CD4-positive, alpha-beta T cell (primary cell): ENCODE results near the gene CFAP54. TPM values are rescaled to one million over a fixed set of nuclear protein-coding genes. Genes with fewer than 3 reads are reported as not detected.
A peak's percentile ranks its signal among the peaks of the same experiment; 100 is the strongest.

Source experiments
- ATAC-seq: fragments of 200-7000 bp; cut with Tn5 transposase; one replicate; pipeline ENCODE4 v1.10.0; 2022; ENCODE audit warnings: mild to moderate bottlenecking; ENCODE audit not compliant: poor library complexity
- CTCF ChIA-PET: fragments of 350-600 bp; sonication (Branson Sonifier 250); formaldehyde crosslinking; loops from one replicate; lab custom pipeline; 2021; ENCODE audit warnings: antibody characterized with exemption, inconsistent platforms; lab: Charles Lee
- POLR2A ChIA-PET: fragments of 350-600 bp; sonication (Branson Sonifier 250); formaldehyde crosslinking; loops from one replicate; lab custom pipeline; 2021; ENCODE audit warnings: antibody characterized with exemption, inconsistent platforms; lab: Charles Lee
- DNase-seq, 14 experiments: peaks; one replicate each; pipeline ENCODE4 v3.0.0-alpha.2; 2013 to 2020; ENCODE audit warnings: mixed read lengths in 2 of 14
- H3K27ac ChIP-seq, 2 donors: one replicate each; pipeline versions ENCODE4 v1.5.1 to v1.7.0; 2013; ENCODE audit warnings: low read length in 2 of 2, low read depth in 1 of 2, mild to moderate bottlenecking in 1 of 2
- H3K27me3 ChIP-seq, 2 experiments: 1 replicate in 1 of 2; 2 replicates in 1 of 2; pipeline versions ENCODE4 v1.6.1 to v1.7.0; 2013; ENCODE audit warnings: low read length in 2 of 2, control low read depth in 1 of 2, mild to moderate bottlenecking in 1 of 2, moderate library complexity in 1 of 2; ENCODE audit not compliant: insufficient read depth in 2 of 2, control insufficient read depth in 1 of 2
- H3K36me3 ChIP-seq: one replicate; pipeline ENCODE4 v1.6.1; 2013; ENCODE audit warnings: low read length, control low read depth; ENCODE audit not compliant: insufficient read depth
- H3K4me1 ChIP-seq: one replicate; pipeline ENCODE4 v1.6.1; 2013; ENCODE audit warnings: low read length, control low read depth; ENCODE audit not compliant: insufficient read depth
- H3K4me3 ChIP-seq: one replicate; pipeline ENCODE4 v1.5.1; 2013; ENCODE audit warnings: mild to moderate bottlenecking, low read length, moderate library complexity
- H3K9me3 ChIP-seq, 2 experiments: 1 replicate in 1 of 2; 2 replicates in 1 of 2; pipeline versions ENCODE4 v1.6.1 to v1.7.0; 2013; ENCODE audit warnings: low read length in 2 of 2, mild to moderate bottlenecking in 2 of 2, control low read depth in 1 of 2, moderate library complexity in 1 of 2; ENCODE audit not compliant: control insufficient read depth in 1 of 2, insufficient read depth in 1 of 2
- H3K27ac Mint-ChIP-seq: one replicate; pipeline ENCODE4 v1.8.0; 2020; ENCODE audit warnings: mixed read lengths
- H3K27me3 Mint-ChIP-seq: one replicate; pipeline ENCODE4 v1.8.0; 2021; ENCODE audit warnings: mixed read lengths
- H3K36me3 Mint-ChIP-seq: one replicate; pipeline ENCODE4 v1.8.0; 2021; ENCODE audit warnings: low read depth, mixed read lengths
- H3K4me1 Mint-ChIP-seq: one replicate; pipeline ENCODE4 v1.8.0; 2021; ENCODE audit warnings: low read depth, mixed read lengths
- H3K4me3 Mint-ChIP-seq: one replicate; pipeline ENCODE4 v1.8.0; 2020; ENCODE audit warnings: mild to moderate bottlenecking, mixed read lengths
- H3K9me3 Mint-ChIP-seq: one replicate; pipeline ENCODE4 v1.8.0; 2020; ENCODE audit warnings: mixed read lengths
- intact Hi-C, 2 experiments: fragments of 100-400 bp; cut with DNase I in 1 of 2; cut with micrococcal nuclease in 1 of 2; formaldehyde crosslinking; loops; one replicate each; pipeline versions ENCODE4 v1.15.1 to v1.9.0; 2023 to 2025; cut with DNase I, micrococcal nuclease
- total RNA-seq, 174 experiments: library from RNA in 2 of 174; stranded (reverse) in 2 of 174; gene quantifications; one replicate each; pipeline ENCODE4 v1.2.3 and lab custom pipeline; 2021 to 2026
- TF ChIP-seq, protein P1 (sequence below): fragments of 200-600 bp; IDR thresholded peaks from one replicate; pipeline ENCODE4 v1.8.0; 2022; ENCODE audit warnings: antibody characterized with exemption, mild to moderate bottlenecking

CFAP54 gene
- total RNA-seq, 2 experiments from 2014 or later = 0.20 to 0.22 TPM

DNA sequence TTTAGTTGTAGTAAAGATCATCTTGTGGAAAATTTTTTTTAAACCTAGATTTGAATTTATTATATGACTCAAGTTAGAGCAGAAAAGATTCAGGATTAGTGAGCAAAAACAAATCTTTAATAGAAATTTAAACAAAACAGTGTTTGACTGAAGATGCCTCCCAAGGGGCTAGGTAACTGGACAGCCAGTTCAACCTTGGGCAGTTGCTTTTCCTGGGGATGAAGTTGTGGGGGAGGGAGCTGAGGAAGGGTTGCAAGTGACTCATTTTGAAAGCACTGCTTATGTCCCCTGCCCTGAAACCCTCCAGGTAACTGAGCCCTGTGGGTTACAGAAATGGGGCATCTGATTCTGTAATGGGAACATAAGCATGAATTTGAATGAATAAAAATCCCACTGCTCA lies 13.1 kb downstream of the CFAP54 start:
- TF ChIP-seq, protein P1, sequence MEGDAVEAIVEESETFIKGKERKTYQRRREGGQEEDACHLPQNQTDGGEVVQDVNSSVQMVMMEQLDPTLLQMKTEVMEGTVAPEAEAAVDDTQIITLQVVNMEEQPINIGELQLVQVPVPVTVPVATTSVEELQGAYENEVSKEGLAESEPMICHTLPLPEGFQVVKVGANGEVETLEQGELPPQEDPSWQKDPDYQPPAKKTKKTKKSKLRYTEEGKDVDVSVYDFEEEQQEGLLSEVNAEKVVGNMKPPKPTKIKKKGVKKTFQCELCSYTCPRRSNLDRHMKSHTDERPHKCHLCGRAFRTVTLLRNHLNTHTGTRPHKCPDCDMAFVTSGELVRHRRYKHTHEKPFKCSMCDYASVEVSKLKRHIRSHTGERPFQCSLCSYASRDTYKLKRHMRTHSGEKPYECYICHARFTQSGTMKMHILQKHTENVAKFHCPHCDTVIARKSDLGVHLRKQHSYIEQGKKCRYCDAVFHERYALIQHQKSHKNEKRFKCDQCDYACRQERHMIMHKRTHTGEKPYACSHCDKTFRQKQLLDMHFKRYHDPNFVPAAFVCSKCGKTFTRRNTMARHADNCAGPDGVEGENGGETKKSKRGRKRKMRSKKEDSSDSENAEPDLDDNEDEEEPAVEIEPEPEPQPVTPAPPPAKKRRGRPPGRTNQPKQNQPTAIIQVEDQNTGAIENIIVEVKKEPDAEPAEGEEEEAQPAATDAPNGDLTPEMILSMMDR = no peak
- Histone ChIP-seq H3K27me3 (no peaks in the 10 kb centered on the region), H3K27ac (peak overlapping the region in 1 of 2 donors; percentile 7), H3K9me3 (no peaks in the 10 kb centered on the region), H3K36me3 (no peaks in the 10 kb centered on the region), H3K4me1 (peaks cover 18% of the 10 kb centered on the region), H3K4me3 (no peak overlapping the region)
- intact Hi-C loops = loop anchor here in 1 of 2 experiments (5.0 kb wide), 1 partner anchor 100 kb away; the partner anchor contains the start of gene CDK17
- Mint-ChIP-seq H3K27ac (peak overlapping the region; percentile 85), H3K4me3 (no peak overlapping the region), H3K9me3 (no peaks in the 10 kb centered on the region), H3K36me3 (no peaks in the 10 kb centered on the region), H3K27me3 (no peaks in the 10 kb centered on the region), H3K4me1 (peaks cover 47% of the 10 kb centered on the region)
- CTCF ChIA-PET = interaction anchor here (1.2 to 4.5 kb wide), 3 partner anchors 13 to 287 kb away, joined by 4 to 22 read pairs (median 16); partner anchors contain the start of genes CDK17 and CFAP54
- DNase-seq = peak in 3 of 14 experiments; percentile 23 to 33 (median 27)
- POLR2A ChIA-PET = interaction anchor here (1.2 kb wide), 1 partner anchor 102 kb away, joined by 4 read pairs; the partner anchor contains the start of gene CDK17
- peak; percentile 19 for ATAC-seq

DNA sequence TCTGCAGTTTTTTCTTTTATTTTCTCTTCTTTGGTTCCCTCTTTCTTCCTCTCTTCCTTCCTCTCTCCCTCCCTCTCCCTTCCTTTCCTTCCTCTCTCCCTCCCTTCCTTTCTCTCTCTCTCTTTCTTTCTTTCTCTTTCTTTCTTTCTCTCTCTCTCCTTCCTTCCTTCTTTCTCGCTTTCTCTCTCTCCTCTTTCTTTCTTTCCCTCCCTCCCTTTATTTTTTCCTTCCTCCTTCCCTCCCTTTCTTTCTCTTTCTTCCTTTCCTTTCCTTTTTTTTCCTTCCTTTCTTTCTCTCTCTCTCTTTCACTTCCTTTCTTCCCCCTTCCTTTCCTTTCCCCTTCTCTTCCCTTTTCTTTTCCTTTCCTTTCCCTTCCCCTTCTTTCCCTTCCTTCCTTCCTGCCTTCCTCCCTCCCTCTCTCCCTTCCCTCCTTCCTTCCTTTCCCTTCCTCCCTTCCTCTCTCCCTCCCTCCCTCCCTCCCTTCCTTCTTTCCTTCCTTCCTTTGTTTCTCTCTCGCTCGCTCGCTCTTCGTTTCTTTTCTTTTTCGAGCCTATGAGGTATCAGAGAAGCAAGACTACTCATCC lies 13.7 kb downstream of the CFAP54 start:
- POLR2A ChIA-PET = no interaction called here
- Mint-ChIP-seq H3K4me3 (no peak overlapping the region), H3K27ac (peak overlapping the region; percentile 85), H3K4me1 (peaks cover 42% of the 10 kb centered on the region), H3K9me3 (no peaks in the 10 kb centered on the region), H3K27me3 (no peaks in the 10 kb centered on the region), H3K36me3 (no peaks in the 10 kb centered on the region)
- no peak for ATAC-seq
- Histone ChIP-seq H3K9me3 (no peaks in the 10 kb centered on the region), H3K27ac (peak overlapping the region in 1 of 2 donors; percentile 7), H3K27me3 (no peaks in the 10 kb centered on the region), H3K4me3 (no peak overlapping the region), H3K36me3 (no peaks in the 10 kb centered on the region), H3K4me1 (peaks cover 18% of the 10 kb centered on the region)
- DNase-seq = no peak
- intact Hi-C loops = loop anchor here in 1 of 2 experiments (5.0 kb wide), 1 partner anchor 101 kb away; the partner anchor contains the start of gene CDK17
- CTCF ChIA-PET = interaction anchor here (1.0 to 4.5 kb wide), 4 partner anchors 14 to 288 kb away, joined by 3 to 22 read pairs (median 12); partner anchors contain the start of genes CDK17 and CFAP54
- TF ChIP-seq, protein P1 = no peak

DNA sequence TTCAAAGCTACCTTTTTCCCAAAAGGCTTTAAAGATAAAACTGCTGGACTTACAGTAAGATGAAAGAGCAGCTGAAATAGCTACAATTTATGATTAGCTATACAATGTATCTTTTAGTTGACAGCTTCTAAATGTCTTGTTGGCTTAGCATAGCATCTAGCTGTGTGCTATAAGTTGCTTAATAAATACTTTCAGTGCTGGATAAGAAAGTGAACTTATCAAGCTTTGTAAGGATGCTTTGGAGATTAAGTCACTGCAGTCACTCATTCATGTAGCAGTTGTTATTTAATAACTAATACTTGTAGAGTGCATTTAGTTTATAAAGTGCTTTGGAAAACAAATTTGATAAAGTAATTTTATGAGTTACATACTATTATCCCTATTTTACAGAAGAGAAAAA lies 14.6 kb downstream of the CFAP54 start:
- Mint-ChIP-seq H3K27ac (no peak overlapping the region), H3K4me3 (no peak overlapping the region), H3K36me3 (no peaks in the 10 kb centered on the region), H3K4me1 (peaks cover 41% of the 10 kb centered on the region), H3K27me3 (no peaks in the 10 kb centered on the region), H3K9me3 (no peaks in the 10 kb centered on the region)
- H3K9me3 ChIP-seq = no peaks in the 10 kb centered on the region
- ChIA-PET CTCF (interaction anchor here (1.0 to 4.5 kb wide), 3 partner anchors 15 to 289 kb away, joined by 3 to 22 read pairs (median 7); partner anchors contain the start of genes CDK17 and CFAP54), POLR2A (no interaction called here)
- H3K36me3 ChIP-seq = no peaks in the 10 kb centered on the region
- no peak overlapping the region for H3K4me3 ChIP-seq
- peaks cover 18% of the 10 kb centered on the region for H3K4me1 ChIP-seq
- TF ChIP-seq, protein P1 = no peak
- DNase-seq = no peak
- no peaks in the 10 kb centered on the region for H3K27me3 ChIP-seq
- no peak for ATAC-seq
- intact Hi-C loops = loop anchor here in 1 of 2 experiments (5.0 kb wide), 1 partner anchor 102 kb away; the partner anchor contains the start of gene CDK17
- no peak overlapping the region for H3K27ac ChIP-seq
